Right hindlimb (tissue), 1 donor: ENCODE measurements around the gene KRTAP1-5.
A peak's percentile ranks its signal among the peaks of the same experiment; 100 is the strongest.

Experiments
- DNase-seq: peaks from one replicate; pipeline ENCODE4 v3.0.0-alpha.2; 2018

KRTAP1-5 gene

GRCh38 chr17:41002814-41003213, 24.2 kb downstream of the KRTAP1-5 start:
- DNase-seq = no peak

GRCh38 chr17:41001795-41002194, 25.2 kb downstream of the KRTAP1-5 start:
- DNase-seq = no peak

GRCh38 chr17:40999563-40999962, 27.4 kb downstream of the KRTAP1-5 start, which contains the start of gene KRTAP3-2:
TSS of gene KRTAP3-2 (minus strand) at chr17:40999906. CDS start at chr17:40999853, 53 bp downstream.
- peak; percentile 40 for DNase-seq

- no peak for DNase-seq
These were observed 29.6 kb downstream of the KRTAP1-5 start for GRCh38 chr17:40997361-40997760.

- DNase-seq = no peak
These were observed 30.2 kb downstream of the KRTAP1-5 start for GRCh38 chr17:40996829-40997228.

- no peak for DNase-seq
These were observed 31.9 kb downstream of the KRTAP1-5 start for GRCh38 chr17:40995116-40995515.

- peak; percentile 25 for DNase-seq
These were observed 33.2 kb downstream of the KRTAP1-5 start, which contains the start of gene KRTAP3-3 for GRCh38 chr17:40993839-40994238. TSS of gene KRTAP3-3 (minus strand) at chr17:40994164. CDS start at chr17:40994097, 67 bp downstream.

GRCh38 chr17:40993084-40993483, 33.9 kb downstream of the KRTAP1-5 start:
- DNase-seq = no peak

- no peak for DNase-seq
These were observed 34.3 kb downstream of the KRTAP1-5 start for GRCh38 chr17:40992666-40993065.

- DNase-seq = no peak
These were observed 40.1 kb downstream of the KRTAP1-5 start for GRCh38 chr17:40986920-40987319.

GRCh38 chr17:40984226-40984625, 42.8 kb downstream of the KRTAP1-5 start, which contains the start of gene KRT40:
TSS of gene KRT40 (minus strand) at chr17:40984326. CDS start at chr17:40984273, 53 bp downstream.
- no peak for DNase-seq

GRCh38 chr17:40981115-40981514, 45.9 kb downstream of the KRTAP1-5 start:
- DNase-seq = no peak

- DNase-seq = peak; percentile 85
These were observed 46.4 kb downstream of the KRTAP1-5 start for GRCh38 chr17:40980596-40980995.

- no peak for DNase-seq
These were observed 46.9 kb downstream of the KRTAP1-5 start for GRCh38 chr17:40980117-40980516.

GRCh38 chr17:40978575-40979151, 48.3 kb downstream of the KRTAP1-5 start:
- DNase-seq = no peak
